Amygdala (tissue), 56 donors: ENCODE results near the gene ASTN2.

Experiments
- DNase-seq, 56 donors: peaks; one replicate each; lab custom pipeline; 2025; lab: John Stamatoyannopoulos, UW

ASTN2 gene

DNA sequence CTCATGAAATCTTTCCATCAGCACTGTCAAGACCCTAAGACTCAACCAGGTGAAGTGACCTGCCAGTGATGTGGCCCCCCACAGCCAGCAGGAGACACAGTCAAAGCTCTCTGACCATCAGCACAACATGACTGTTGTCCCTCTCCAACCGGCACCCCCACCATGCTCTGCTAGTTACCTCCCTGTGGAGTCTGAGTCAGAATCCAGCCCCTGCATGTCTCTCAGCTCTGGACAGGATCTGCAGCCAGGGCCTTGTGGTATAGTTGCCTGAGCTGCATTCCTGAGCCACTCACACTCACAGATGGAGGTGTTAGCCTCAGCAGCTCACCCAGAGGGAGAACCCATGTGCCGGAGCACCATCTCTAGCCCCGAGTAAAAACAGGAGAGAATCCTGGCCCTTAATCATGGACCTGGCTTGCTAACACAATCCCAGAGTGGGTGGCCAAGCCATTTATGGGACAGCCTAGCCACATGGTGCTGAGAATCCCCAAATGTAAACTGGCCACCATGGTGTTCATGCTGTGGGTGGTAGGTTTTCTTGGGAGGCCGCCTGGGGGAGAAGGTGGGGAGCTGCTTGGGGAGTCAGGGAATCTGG is 1023.5 kb downstream of the ASTN2 start:
- no peak for DNase-seq

DNA sequence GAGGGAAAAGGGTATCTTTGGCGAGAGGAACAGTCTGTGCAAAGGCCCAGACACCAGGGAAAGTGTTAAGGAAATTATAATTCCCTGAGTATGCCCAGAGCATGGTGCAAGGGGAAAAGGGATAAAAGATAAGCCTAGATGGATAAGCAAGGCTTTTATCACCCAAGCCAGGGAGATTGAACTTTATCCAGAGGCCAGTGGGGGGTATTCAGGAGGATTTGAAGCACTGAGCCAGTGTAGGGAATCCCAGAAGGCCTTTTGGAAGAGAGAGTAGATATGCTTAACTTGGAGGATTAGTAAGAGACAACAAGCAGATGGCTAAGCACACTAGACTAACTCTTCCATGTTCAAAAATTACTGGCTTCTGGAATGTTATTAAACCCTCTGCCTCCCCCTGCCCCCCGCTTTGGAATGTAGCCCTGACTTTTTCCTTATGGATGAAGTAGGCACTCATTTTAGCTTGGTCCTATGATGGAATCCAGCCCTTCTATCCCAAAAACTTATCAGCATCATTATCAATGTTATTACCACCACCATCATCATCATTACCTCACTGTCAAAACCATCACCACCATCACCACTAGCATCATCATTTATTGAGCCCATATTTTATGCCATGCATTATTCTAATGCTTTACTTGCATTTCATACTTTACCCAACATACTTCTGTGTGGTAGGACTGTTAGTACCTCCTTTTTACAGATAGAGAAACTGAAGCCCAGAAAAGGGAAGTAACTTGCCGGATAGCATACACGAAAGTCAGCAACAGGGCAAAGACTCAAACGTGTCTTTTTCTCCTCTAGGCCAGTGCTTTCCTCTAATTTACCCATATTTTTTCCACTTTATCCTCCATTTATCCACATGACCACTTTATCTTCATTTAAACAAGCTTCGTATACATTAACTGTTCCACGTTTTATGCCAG is 1024.3 kb downstream of the ASTN2 start:
- no peak for DNase-seq

DNA sequence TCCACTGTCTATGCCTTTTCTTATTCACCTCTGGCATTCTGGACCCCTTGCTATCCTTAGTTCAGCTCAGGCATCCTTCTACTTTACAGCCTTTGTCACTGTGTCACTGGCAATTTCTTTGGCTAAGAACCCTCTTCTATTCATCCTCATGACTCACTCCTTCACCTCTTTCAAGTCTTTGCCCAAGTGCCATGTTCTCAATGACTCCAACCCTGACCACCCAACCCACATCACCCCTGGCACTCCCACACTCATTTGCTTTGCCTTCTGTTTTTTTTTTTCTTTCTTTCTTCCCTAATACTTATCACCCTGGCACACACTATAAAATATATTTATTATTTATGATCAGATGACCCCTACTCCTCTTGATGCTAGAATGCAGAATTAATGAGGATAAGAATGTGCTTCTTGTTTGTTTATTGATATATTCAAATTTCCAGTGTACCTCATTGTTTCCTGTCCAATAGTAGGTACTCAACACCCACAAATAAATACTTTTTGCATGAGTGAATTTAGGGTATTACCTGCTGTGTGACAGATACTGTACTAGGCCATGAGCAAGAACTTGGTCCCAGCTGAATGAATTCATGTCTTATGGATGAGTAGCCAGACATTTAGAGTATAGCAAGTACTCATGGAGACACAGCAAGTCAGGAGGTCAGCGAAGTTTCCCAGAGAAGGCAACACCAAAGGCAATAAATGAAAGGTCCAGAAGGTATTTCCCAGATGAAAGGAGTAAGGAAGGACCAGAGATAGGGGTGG is 1025.1 kb downstream of the ASTN2 start:
- DNase-seq = no peak

DNA sequence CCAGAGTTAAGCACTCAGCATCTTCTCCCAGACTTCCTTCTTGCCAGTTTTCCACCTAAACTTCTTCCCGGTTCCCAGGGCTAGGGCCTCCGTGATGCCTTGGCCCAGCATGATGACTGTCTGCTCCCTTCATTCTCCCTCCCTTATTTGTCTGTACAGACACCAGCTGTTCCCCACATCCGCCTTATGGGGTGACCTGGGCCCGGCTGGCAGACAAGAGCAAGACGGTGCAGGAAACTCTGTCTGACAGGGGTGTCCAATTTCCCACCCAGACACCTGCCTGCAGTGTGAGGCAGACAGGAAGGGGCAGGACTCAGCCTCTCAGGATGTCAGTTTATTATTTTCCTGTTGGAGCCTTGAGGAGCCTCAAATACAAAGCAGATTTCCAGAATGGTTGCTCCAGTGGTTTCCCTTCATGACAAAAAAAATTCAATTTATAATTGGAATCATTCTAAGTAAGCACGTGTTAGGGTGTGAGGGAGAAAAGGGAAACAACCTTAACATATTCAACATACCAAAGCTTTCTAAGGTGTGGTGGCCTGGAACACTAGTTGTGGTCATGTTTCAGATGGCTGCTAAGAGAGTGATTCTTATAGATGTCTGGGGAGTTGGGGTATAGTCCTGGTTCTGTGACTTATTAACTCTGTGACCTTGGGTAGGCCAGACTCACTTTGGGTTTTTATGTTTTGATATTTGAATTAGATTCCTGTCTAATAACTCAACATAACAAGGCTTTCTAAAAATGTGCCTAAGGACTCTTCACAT is 1026.7 kb downstream of the ASTN2 start:
- DNase-seq = no peak

DNA sequence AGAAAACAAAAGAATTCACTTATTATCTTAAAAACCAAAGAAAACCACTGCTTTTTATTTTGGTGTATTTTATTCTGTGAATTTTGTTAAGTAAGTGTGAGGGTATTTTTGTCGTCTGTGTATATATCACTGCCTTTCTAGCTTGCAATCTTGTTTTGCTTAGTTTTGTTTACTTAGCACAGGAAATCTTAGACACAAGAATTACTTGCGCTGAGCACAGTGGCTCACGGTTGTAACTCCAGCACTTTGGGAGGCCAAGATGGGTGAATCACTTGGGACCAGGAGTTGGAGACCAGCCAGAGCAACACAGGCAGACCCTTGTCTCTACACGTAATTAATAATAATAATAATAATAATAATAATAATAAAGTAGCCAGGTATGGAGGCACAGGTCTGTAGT is 1030.9 kb downstream of the ASTN2 start:
- DNase-seq = no peak

DNA sequence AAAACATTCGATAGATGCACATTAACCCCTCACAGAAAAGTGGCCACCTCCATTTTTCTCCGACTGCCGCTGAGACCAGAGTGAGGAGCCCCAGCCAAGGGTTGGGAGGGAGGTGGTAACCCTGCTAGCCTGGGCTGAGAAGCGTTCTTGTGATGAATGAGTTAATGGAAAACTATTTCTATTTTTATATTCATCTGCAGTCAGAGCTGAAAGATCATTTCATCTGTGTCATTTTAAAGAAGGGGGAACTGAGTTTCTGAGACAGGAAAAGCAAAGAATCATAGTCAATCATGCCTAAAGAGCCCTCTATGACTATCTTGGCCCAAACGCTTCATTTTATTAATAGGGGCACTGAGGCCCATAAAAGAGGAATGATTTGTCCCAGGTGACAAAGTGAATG is 1031.7 kb downstream of the ASTN2 start:
- no peak for DNase-seq

DNA sequence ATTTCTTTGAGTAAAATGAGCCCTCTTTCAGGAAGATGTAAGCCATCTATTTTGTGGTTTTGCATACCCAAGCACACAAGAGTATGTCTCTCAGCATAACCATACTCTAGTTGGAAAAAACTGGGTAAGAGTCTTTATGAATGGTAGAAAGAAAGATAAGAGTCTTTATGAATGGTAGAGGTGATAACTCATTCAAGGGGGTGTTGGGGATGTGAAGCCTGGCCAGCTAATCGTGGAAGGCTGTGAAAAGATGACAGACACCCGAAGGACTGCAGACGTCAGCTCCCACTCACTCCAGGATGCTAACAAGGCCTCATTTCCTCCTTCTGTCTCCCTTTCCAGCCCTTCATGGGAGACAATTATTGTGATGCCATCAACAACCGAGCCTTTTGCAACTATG is 1032.8 kb downstream of the ASTN2 start:
- DNase-seq = no peak

DNA sequence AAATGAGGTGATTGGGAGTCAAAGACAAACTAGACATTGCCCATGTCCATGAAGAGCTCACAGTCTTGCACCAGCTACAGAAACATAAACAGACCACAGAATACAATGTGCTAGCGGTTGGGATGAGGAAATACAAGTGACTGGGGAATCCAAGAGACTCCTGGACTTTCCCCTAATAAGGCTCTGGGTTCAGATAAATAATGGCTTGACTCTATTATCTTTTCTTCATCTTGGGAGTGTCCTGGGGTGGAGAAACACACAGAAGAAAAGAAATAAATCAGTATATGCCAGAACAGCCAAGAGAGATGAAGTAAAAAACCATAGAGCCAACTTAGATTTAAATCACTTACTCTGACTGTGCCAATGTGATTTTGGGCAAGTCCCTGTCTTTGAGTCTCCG is 1033.5 kb downstream of the ASTN2 start:
- no peak for DNase-seq

DNA sequence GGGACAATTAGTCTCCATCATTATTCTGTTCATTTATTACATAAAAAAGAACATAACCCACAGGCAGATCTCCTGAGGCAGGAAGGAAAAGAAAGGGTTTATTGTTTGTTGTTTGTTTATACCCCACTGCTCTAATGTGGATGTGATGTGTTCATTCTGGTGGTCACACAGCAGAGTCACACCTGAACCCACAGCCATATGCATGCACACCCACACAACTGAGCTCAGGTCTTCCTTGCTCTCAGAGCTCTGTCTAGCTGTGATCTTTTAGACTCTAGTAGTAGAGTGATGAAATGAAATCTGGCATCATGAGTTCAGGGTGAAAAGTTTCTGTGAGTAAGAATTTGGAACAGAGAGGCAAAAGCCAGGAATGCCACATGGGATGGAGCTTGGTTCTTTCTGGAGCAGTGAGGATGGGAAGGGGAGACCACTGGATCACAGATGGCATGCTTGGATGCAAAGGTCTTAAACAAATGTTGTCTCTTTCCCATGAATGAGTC is 1034.3 kb downstream of the ASTN2 start:
- no peak for DNase-seq

DNA sequence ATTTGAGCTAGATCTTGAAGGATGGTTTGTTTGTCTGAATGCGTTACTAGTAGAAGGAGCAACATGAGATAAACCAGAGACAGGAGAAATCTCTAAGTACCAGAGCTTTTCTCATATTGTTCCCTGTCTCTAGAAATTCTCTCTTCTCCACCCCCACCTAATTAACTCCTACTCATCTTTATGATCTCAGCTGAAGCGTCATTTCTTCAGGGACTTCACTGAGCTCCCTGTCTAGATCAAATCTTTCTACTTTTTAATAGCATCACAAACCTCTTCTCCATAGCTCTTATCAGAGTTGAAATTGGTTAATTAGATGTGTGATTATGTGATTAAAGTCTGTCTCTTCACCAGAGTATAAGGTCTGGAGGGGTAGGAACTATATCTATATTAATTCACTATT is 1035.0 kb downstream of the ASTN2 start:
- no peak for DNase-seq

DNA sequence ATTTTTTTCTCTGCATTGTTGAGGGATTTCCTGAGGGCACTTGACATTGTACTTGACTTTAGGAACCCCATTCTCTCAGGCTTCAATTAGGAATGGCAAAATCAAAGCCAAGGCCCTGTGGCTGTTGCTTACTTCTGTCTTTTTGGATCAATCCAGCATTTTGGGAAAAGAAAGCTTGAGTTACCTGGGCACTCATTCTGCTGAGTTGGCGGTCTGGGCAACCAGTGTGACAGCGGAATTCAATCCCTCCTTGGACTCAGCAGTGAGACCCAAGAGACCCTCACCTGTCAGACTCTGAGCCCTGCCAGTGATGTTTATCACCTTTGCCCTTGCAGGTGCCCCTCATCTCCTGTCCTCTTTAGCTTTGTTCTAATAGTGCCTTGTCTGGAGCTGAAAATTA is 1036.0 kb downstream of the ASTN2 start:
- DNase-seq = no peak

DNA sequence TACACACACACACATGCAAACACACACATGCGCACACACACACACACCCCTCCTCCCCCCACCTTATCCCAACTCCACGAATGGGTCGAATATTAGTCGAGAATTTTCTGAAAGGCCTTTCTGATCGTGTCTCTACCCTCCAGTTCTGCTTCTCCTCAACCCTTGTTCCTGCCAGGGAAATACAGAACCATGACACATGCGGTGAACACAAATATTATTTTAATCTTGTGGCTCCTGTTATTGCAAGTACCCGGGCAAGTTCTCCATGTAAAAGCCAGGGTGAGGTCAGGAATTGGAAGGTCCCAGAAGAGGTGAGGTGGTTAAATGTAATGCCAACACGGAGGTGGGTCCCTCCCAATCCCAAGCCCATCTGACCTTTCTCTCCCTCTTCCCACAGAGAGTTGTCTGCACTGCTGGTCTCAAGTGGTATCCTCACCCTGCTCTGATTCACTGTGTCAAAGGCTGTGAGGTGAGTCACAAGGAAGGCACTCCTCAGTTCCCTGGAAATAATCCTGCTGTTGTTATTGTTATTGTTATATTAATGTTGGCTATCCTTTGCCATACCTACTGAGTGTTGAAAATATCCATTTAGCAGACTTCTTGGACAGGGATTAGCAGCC is 1037.6 kb downstream of the ASTN2 start:
- DNase-seq = no peak
